ENCODE results near the gene GIMAP2. TPM values are rescaled to one million over a fixed set of nuclear protein-coding genes. Genes with fewer than 3 reads are reported as not detected.

GIMAP2 gene
- total and polyA plus RNA-seq, 2 of the 13 experiments (the other 11 are each of a cell fraction or from before 2014, with no cell fraction given) = 0.49 to 1.4 TPM

- TF ChIP-seq, protein P1, sequence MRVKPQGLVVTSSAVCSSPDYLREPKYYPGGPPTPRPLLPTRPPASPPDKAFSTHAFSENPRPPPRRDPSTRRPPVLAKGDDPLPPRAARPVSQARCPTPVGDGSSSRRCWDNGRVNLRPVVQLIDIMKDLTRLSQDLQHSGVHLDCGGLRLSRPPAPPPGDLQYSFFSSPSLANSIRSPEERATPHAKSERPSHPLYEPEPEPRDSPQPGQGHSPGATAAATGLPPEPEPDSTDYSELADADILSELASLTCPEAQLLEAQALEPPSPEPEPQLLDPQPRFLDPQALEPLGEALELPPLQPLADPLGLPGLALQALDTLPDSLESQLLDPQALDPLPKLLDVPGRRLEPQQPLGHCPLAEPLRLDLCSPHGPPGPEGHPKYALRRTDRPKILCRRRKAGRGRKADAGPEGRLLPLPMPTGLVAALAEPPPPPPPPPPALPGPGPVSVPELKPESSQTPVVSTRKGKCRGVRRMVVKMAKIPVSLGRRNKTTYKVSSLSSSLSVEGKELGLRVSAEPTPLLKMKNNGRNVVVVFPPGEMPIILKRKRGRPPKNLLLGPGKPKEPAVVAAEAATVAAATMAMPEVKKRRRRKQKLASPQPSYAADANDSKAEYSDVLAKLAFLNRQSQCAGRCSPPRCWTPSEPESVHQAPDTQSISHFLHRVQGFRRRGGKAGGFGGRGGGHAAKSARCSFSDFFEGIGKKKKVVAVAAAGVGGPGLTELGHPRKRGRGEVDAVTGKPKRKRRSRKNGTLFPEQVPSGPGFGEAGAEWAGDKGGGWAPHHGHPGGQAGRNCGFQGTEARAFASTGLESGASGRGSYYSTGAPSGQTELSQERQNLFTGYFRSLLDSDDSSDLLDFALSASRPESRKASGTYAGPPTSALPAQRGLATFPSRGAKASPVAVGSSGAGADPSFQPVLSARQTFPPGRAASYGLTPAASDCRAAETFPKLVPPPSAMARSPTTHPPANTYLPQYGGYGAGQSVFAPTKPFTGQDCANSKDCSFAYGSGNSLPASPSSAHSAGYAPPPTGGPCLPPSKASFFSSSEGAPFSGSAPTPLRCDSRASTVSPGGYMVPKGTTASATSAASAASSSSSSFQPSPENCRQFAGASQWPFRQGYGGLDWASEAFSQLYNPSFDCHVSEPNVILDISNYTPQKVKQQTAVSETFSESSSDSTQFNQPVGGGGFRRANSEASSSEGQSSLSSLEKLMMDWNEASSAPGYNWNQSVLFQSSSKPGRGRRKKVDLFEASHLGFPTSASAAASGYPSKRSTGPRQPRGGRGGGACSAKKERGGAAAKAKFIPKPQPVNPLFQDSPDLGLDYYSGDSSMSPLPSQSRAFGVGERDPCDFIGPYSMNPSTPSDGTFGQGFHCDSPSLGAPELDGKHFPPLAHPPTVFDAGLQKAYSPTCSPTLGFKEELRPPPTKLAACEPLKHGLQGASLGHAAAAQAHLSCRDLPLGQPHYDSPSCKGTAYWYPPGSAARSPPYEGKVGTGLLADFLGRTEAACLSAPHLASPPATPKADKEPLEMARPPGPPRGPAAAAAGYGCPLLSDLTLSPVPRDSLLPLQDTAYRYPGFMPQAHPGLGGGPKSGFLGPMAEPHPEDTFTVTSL (CRISPR knock-in tag; IDR thresholded peaks at IDR 0.05; ENCODE audit: borderline replicate concordance) = peak; percentile 68; the same call in 1 of the 2 replicates
- 0 out of 2 replicates have a peak, but pooled peaks have one; percentile 47 for TF ChIP-seq IRF2 (CRISPR knock-in tag; IDR thresholded peaks at IDR 0.05)
- no peak for TF ChIP-seq NFE2L1 (CRISPR knock-in tag; IDR thresholded peaks at IDR 0.05; ENCODE audit: borderline replicate concordance)
- peak; percentile 41; the same call in 1 of the 2 replicates for TF ChIP-seq ZNF556 (CRISPR knock-in tag; IDR thresholded peaks at IDR 0.05; ENCODE audit: borderline replicate concordance)
- no peak for TF ChIP-seq SIN3B (IDR thresholded peaks at IDR 0.05; ENCODE audit: low read length)
- no peak for TF ChIP-seq ERF (CRISPR knock-in tag; IDR thresholded peaks at IDR 0.05)
- no peak for TF ChIP-seq FOXM1 (CRISPR knock-in tag; IDR thresholded peaks at IDR 0.05)
- TF ChIP-seq ZBTB7B (CRISPR knock-in tag; IDR thresholded peaks at IDR 0.05) = no peak
- peak; percentile 84 for TF ChIP-seq GATAD2A (CRISPR knock-in tag; IDR thresholded peaks at IDR 0.05)
- TF ChIP-seq, protein P2, sequence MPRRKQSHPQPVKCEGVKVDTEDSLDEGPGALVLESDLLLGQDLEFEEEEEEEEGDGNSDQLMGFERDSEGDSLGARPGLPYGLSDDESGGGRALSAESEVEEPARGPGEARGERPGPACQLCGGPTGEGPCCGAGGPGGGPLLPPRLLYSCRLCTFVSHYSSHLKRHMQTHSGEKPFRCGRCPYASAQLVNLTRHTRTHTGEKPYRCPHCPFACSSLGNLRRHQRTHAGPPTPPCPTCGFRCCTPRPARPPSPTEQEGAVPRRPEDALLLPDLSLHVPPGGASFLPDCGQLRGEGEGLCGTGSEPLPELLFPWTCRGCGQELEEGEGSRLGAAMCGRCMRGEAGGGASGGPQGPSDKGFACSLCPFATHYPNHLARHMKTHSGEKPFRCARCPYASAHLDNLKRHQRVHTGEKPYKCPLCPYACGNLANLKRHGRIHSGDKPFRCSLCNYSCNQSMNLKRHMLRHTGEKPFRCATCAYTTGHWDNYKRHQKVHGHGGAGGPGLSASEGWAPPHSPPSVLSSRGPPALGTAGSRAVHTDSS (CRISPR knock-in tag; conservative IDR thresholded peaks at IDR 0.05) = no peak
- TF ChIP-seq ZNF619 (CRISPR knock-in tag; IDR thresholded peaks at IDR 0.05) = no peak
- TF ChIP-seq, protein P3, sequence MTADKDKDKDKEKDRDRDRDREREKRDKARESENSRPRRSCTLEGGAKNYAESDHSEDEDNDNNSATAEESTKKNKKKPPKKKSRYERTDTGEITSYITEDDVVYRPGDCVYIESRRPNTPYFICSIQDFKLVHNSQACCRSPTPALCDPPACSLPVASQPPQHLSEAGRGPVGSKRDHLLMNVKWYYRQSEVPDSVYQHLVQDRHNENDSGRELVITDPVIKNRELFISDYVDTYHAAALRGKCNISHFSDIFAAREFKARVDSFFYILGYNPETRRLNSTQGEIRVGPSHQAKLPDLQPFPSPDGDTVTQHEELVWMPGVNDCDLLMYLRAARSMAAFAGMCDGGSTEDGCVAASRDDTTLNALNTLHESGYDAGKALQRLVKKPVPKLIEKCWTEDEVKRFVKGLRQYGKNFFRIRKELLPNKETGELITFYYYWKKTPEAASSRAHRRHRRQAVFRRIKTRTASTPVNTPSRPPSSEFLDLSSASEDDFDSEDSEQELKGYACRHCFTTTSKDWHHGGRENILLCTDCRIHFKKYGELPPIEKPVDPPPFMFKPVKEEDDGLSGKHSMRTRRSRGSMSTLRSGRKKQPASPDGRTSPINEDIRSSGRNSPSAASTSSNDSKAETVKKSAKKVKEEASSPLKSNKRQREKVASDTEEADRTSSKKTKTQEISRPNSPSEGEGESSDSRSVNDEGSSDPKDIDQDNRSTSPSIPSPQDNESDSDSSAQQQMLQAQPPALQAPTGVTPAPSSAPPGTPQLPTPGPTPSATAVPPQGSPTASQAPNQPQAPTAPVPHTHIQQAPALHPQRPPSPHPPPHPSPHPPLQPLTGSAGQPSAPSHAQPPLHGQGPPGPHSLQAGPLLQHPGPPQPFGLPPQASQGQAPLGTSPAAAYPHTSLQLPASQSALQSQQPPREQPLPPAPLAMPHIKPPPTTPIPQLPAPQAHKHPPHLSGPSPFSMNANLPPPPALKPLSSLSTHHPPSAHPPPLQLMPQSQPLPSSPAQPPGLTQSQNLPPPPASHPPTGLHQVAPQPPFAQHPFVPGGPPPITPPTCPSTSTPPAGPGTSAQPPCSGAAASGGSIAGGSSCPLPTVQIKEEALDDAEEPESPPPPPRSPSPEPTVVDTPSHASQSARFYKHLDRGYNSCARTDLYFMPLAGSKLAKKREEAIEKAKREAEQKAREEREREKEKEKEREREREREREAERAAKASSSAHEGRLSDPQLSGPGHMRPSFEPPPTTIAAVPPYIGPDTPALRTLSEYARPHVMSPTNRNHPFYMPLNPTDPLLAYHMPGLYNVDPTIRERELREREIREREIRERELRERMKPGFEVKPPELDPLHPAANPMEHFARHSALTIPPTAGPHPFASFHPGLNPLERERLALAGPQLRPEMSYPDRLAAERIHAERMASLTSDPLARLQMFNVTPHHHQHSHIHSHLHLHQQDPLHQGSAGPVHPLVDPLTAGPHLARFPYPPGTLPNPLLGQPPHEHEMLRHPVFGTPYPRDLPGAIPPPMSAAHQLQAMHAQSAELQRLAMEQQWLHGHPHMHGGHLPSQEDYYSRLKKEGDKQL (CRISPR knock-in tag; IDR thresholded peaks at IDR 0.05; ENCODE audit: low read depth) = no peak
- TF ChIP-seq, protein P4, sequence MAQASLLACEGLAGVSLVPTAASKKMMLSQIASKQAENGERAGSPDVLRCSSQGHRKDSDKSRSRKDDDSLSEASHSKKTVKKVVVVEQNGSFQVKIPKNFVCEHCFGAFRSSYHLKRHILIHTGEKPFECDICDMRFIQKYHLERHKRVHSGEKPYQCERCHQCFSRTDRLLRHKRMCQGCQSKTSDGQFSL (CRISPR knock-in tag; IDR thresholded peaks at IDR 0.05) = no peak
- TF ChIP-seq HMG20B (CRISPR knock-in tag; conservative IDR thresholded peaks at IDR 0.05) = no peak
- no peak for TF ChIP-seq ZNF124 (CRISPR knock-in tag; IDR thresholded peaks at IDR 0.05)
- no peak for TF ChIP-seq TRIM24 (CRISPR knock-in tag; IDR thresholded peaks at IDR 0.05)
- no peak for TF ChIP-seq RARG (CRISPR knock-in tag; IDR thresholded peaks at IDR 0.05; ENCODE audit: low read depth)
- TF ChIP-seq ZNF772 (CRISPR knock-in tag; IDR thresholded peaks at IDR 0.05) = no peak
- no peak for TF ChIP-seq ZNF724P (CRISPR knock-in tag; IDR thresholded peaks at IDR 0.05; ENCODE audit: borderline replicate concordance)
- no peak for TF ChIP-seq MXI1 (IDR thresholded peaks at IDR 0.05; ENCODE audit: borderline replicate concordance, low read depth, low read length)
Observed at GRCh38 chr7:150727381-150727780, 41.9 kb downstream of the GIMAP2 start (continued).
